ENCODE data around the gene COPS8. TPM values are rescaled to one million over a fixed set of nuclear protein-coding genes. Genes with fewer than 3 reads are reported as not detected.

Gene COPS8
- total RNA-seq, 6 donors from 2014 or later, result 24.1 to 48.3 (median 38.1) TPM

DNA sequence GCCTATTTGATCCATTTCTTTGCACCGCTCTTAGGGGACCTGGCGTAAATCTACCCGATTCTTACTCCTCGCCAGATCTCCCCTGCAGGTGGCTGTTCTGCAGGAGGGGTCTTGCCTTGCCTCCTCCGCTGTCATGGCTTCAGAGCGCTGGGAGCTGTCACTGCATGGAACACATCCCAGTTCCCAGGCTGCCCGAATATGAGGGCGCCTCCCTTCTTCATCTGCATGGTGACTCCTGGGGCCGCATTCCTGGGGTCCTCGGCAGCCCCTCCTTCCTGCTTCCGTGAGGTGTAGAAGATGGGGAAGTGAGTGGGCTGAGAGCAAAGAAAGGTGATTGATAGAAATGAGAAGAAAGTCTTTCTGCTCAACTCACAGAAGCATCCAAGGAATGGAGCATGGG is 27.3 kb upstream of the COPS8 start:
- H3K4me3 ChIP-seq, result no peak overlapping the region
- 85 to 92% methylated on average over 11 of the region's 11 CpGs for WGBS, 2 donors
- H3K9me3 ChIP-seq, result no peaks in the 10 kb centered on the region
- ATAC-seq (ENCODE audit: low FRiP score in 2 of 2) (no peak), DNase-seq (no peak)
- TF ChIP-seq POLR2A (IDR thresholded peaks at IDR 0.05) (no peak), CTCF (IDR thresholded peaks at IDR 0.05) (no peak), POLR2AphosphoS5 (IDR thresholded peaks at IDR 0.05) (no peak), EP300 (IDR thresholded peaks at IDR 0.05) (no peak)
- no peak overlapping the region for H3K27ac ChIP-seq
- peaks cover 0 to 3% (median 0%) of the 10 kb centered on the region in 4 donors for H3K4me1 ChIP-seq
- H3K27me3 ChIP-seq, result no peaks in the 10 kb centered on the region
- H3K36me3 ChIP-seq, result no peaks in the 10 kb centered on the region

GRCh38 chr2:237059155-237059875 is 26.4 kb upstream of the COPS8 start:
- no peak for DNase-seq
- no peaks in the 10 kb centered on the region for H3K36me3 ChIP-seq
- no peaks in the 10 kb centered on the region for H3K9me3 ChIP-seq
- H3K4me3 ChIP-seq, result no peak overlapping the region
- no peaks in the 10 kb centered on the region for H3K27me3 ChIP-seq
- peaks cover 0 to 3% (median 0%) of the 10 kb centered on the region in 4 donors for H3K4me1 ChIP-seq
- WGBS, 2 donors, result 77 to 84% methylated on average over 6 to 8 of the region's 8 CpGs
- no peak for ATAC-seq (ENCODE audit: low FRiP score in 2 of 2)
- no peak for TF ChIP-seq EP300 (IDR thresholded peaks at IDR 0.05)
- no peak for TF ChIP-seq CTCF (IDR thresholded peaks at IDR 0.05)
- no peak overlapping the region for H3K27ac ChIP-seq

GRCh38 chr2:237060534-237061312 is 25.0 kb upstream of the COPS8 start:
- DNase-seq, result peak in 1 of 2 donors; percentile 44
- no peaks in the 10 kb centered on the region for H3K9me3 ChIP-seq
- peaks cover 0 to 3% (median 0%) of the 10 kb centered on the region in 4 donors for H3K4me1 ChIP-seq
- H3K27me3 ChIP-seq, result no peaks in the 10 kb centered on the region
- peak in 1 of 2 donors; percentile 75 for ATAC-seq (ENCODE audit: low FRiP score in 2 of 2)
- 30 to 33% methylated on average over 15 of the region's 15 CpGs for WGBS, 2 donors
- H3K4me3 ChIP-seq, result no peak overlapping the region
- no peak overlapping the region for H3K27ac ChIP-seq
- no peaks in the 10 kb centered on the region for H3K36me3 ChIP-seq
- TF ChIP-seq CTCF (IDR thresholded peaks at IDR 0.05) (peak; percentile 37 to 65 (median 58)), POLR2AphosphoS5 (IDR thresholded peaks at IDR 0.05) (no peak)

GRCh38 chr2:237061356-237061755 is 24.3 kb upstream of the COPS8 start:
- Histone ChIP-seq H3K27ac (no peak overlapping the region), H3K4me3 (no peak overlapping the region), H3K9me3 (no peaks in the 10 kb centered on the region), H3K27me3 (no peaks in the 10 kb centered on the region), H3K4me1 (peaks cover 0 to 3% (median 0%) of the 10 kb centered on the region in 4 donors), H3K36me3 (no peaks in the 10 kb centered on the region)
- TF ChIP-seq CTCF (IDR thresholded peaks at IDR 0.05) (no peak), POLR2A (IDR thresholded peaks at IDR 0.05) (no peak), POLR2AphosphoS5 (IDR thresholded peaks at IDR 0.05) (no peak), EP300 (IDR thresholded peaks at IDR 0.05) (no peak)
- no peak for ATAC-seq (ENCODE audit: low FRiP score in 2 of 2)
- 75 to 79% methylated on average over 12 of the region's 12 CpGs for WGBS, 2 donors
- DNase-seq, result no peak

Data from upper lobe of left lung (tissue), 6 donors.